Type B pancreatic cell (in vitro differentiated cells): ENCODE data around the gene SCYGR2. TPM values are rescaled to one million over a fixed set of nuclear protein-coding genes. Genes with fewer than 3 reads are reported as not detected.

Experiments used
- DNase-seq: peaks from one replicate; pipeline ENCODE4 v3.0.0; 2021; ENCODE audit warnings: mixed read lengths; ENCODE audit not compliant: unreplicated experiment; ENCODE audit errors: extremely low spot score
- H3K27ac Mint-ChIP-seq: 2 replicates; pipeline ENCODE4 v1.8.0; 2021; ENCODE audit warnings: mild to moderate bottlenecking, mixed read lengths
- H3K27me3 Mint-ChIP-seq: 2 replicates; pipeline ENCODE4 v1.8.0; 2021; ENCODE audit warnings: mixed read lengths
- H3K36me3 Mint-ChIP-seq: 2 replicates; pipeline ENCODE4 v1.8.0; 2021; ENCODE audit warnings: mixed read lengths
- H3K4me1 Mint-ChIP-seq: one replicate; pipeline ENCODE4 v1.8.0; 2021; ENCODE audit warnings: mixed read lengths; ENCODE audit not compliant: unreplicated experiment
- H3K4me3 Mint-ChIP-seq: 2 replicates; pipeline ENCODE4 v1.8.0; 2021; ENCODE audit warnings: mild to moderate bottlenecking, mixed read lengths
- H3K9me3 Mint-ChIP-seq: 2 replicates; pipeline ENCODE4 v1.8.0; 2021; ENCODE audit warnings: mixed read lengths
- total RNA-seq: library from RNA; stranded (reverse); gene quantifications from 2 replicates; pipeline ENCODE4 v1.2.1, GENCODE V29; 2021; ENCODE audit warnings: low replicate concordance
- TF ChIP-seq, protein P1 (sequence below): fragments of 200-600 bp; sonication (generic); conservative IDR thresholded peaks from 2 replicates; pipeline ENCODE4 v1.5.0; 2021; ENCODE audit warnings: antibody characterized with exemption, mild to moderate bottlenecking

The SCYGR2 gene
- total RNA-seq, 1 donor from 2014 or later: not detected

DNA sequence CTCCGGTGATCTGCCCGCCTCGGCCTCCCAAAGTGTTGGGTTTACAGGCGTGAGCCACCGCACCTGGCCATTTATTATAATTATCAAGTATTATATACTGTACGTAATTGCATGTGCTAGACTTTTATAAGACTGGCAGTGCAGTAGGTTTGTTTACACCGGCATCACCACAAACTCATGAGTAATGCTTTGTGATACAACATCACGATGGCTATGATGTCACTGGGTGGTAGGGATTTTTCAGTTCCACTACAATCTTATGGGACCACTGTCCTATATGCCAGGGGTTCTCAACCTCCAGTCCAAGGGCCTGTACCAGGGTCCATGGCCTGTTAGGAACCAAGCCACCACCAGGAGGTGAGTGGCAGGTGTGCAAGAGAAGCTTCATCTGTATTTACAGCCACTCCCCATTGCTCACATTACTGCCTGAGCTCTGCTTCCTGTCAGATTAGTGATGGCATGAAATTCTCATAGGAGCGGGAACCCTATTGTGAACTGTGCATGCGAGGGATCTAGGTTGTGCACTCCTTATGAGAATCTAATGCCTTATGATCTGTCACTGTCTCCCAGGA is 28.0 kb downstream of the SCYGR2 start:
- Mint-ChIP-seq H3K27ac (no peak overlapping the region), H3K4me3 (no peak overlapping the region), H3K27me3 (peaks cover 3% of the 10 kb centered on the region), H3K36me3 (no peaks in the 10 kb centered on the region), H3K4me1 (no peaks in the 10 kb centered on the region), H3K9me3 (no peaks in the 10 kb centered on the region)
- no peak for DNase-seq
- TF ChIP-seq, protein P1, sequence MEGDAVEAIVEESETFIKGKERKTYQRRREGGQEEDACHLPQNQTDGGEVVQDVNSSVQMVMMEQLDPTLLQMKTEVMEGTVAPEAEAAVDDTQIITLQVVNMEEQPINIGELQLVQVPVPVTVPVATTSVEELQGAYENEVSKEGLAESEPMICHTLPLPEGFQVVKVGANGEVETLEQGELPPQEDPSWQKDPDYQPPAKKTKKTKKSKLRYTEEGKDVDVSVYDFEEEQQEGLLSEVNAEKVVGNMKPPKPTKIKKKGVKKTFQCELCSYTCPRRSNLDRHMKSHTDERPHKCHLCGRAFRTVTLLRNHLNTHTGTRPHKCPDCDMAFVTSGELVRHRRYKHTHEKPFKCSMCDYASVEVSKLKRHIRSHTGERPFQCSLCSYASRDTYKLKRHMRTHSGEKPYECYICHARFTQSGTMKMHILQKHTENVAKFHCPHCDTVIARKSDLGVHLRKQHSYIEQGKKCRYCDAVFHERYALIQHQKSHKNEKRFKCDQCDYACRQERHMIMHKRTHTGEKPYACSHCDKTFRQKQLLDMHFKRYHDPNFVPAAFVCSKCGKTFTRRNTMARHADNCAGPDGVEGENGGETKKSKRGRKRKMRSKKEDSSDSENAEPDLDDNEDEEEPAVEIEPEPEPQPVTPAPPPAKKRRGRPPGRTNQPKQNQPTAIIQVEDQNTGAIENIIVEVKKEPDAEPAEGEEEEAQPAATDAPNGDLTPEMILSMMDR: no peak

DNA sequence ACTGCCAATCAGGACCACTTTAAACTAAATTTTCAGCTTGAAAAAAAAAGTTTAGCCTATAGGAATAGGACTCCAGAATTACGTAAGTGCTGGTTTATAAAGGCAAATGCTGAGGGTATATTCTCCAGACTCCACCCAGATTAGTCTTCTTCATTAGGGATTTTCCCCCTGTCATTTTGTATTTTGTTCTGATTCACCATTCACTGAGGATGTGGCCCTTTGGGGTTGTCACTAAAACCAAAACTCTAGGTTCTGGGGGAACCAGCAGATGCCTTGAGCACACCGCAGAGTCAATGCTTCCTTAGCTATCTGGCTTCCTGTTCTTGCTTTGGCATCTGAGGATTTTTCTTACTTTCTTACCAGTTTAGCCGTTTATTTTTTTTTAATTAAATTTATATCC is 29.1 kb downstream of the SCYGR2 start:
- no peak overlapping the region for H3K4me3 Mint-ChIP-seq
- no peaks in the 10 kb centered on the region for H3K36me3 Mint-ChIP-seq
- DNase-seq: no peak
- H3K4me1 Mint-ChIP-seq: no peaks in the 10 kb centered on the region
- no peaks in the 10 kb centered on the region for H3K9me3 Mint-ChIP-seq
- TF ChIP-seq, protein P1: no peak
- peaks cover 3% of the 10 kb centered on the region for H3K27me3 Mint-ChIP-seq
- H3K27ac Mint-ChIP-seq: no peak overlapping the region

DNA sequence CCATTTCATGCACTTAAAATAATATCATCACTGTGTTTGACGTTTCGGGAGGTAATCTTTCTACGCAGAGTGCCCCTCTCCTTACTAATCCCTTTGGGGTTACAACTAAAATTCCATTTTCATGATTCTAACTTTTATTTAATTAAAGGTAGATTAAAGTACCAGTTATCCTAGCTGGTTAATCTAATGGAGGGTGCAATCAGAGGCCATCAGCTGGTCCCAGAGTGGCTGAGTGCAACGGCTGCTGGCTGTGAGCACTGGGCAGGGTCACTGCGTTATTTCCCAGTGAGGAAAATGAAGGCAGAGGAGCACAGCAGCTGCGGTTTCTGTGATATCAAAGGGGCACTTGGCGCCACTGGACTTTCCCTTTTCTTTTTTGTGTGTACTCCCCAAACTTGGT is 30.7 kb downstream of the SCYGR2 start:
- no peak overlapping the region for H3K27ac Mint-ChIP-seq
- no peak for DNase-seq
- H3K4me3 Mint-ChIP-seq: no peak overlapping the region
- H3K27me3 Mint-ChIP-seq: peaks cover 3% of the 10 kb centered on the region
- no peaks in the 10 kb centered on the region for H3K9me3 Mint-ChIP-seq
- no peaks in the 10 kb centered on the region for H3K4me1 Mint-ChIP-seq
- TF ChIP-seq, protein P1: no peak
- no peaks in the 10 kb centered on the region for H3K36me3 Mint-ChIP-seq

DNA sequence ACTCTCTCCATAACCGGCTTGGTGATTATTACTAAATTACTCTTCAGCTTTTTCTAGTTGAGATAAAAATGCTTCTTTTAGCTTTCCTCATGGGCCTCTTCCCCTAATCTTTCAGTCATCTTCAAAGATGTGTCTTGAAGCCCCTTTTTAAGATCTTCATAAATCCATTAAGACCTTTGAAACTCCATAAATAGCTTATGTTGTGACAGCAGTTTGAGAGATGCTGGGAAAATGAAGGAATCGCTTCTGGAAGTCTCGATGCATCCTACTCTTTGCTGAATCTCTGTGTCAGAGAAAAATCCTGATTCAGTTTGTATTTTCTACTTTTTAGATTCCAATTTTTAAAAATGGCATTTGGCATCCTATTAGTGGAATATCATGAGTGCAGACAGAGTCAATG is 31.6 kb downstream of the SCYGR2 start:
- Mint-ChIP-seq H3K9me3 (no peaks in the 10 kb centered on the region), H3K27ac (no peak overlapping the region)

DNA sequence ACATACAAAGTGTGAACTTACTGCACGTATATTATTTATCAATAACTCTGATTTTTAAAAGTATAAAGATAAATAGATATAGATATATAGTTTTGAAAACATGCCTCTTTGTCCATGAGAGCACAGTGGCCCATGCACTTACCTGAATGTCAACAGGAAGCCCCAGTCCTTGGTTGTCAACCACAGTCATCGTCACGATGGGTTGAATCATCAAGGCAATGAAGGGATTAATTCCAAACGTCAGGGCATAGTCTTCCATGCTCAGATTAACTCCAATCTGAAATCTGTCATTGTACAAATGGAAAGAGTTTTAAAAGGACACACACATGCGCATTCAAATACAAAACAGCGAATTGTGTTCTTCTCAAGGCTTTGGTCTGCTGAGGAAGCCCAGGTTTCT is 34.1 kb downstream of the SCYGR2 start:
- H3K27me3 Mint-ChIP-seq: peaks cover 3% of the 10 kb centered on the region
- DNase-seq: no peak
- no peaks in the 10 kb centered on the region for H3K36me3 Mint-ChIP-seq
- H3K4me1 Mint-ChIP-seq: no peaks in the 10 kb centered on the region
- no peak overlapping the region for H3K27ac Mint-ChIP-seq
- H3K4me3 Mint-ChIP-seq: no peak overlapping the region
- H3K9me3 Mint-ChIP-seq: no peaks in the 10 kb centered on the region
- TF ChIP-seq, protein P1: no peak

More for the DNA sequence above, 31.6 kb downstream of the SCYGR2 start:
- Mint-ChIP-seq H3K27me3 (peaks cover 3% of the 10 kb centered on the region), H3K4me1 (no peaks in the 10 kb centered on the region), H3K36me3 (no peaks in the 10 kb centered on the region), H3K4me3 (no peak overlapping the region)
- TF ChIP-seq, protein P1: no peak
- DNase-seq: no peak

DNA sequence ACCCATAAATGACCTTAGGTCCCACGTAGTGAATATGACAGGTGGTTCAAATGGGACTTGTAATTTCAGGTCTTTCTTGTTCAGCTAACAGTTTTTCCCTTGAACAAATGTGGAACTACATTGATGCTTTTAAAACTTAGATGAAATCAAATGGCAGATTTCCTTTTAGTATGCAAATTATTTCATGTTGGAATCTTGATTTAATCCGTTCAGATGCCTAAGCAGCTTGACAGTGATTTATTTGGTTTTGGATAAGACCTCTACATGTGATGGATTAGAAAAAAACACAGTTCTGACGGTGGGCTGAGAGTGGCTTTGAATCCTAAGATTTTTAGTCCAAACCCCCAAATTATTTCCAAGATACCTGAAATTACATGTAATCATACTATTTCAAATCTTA is 35.5 kb downstream of the SCYGR2 start:
- Mint-ChIP-seq H3K27ac (no peak overlapping the region), H3K4me1 (no peaks in the 10 kb centered on the region), H3K36me3 (no peaks in the 10 kb centered on the region), H3K9me3 (no peaks in the 10 kb centered on the region), H3K4me3 (no peak overlapping the region), H3K27me3 (peaks cover 3% of the 10 kb centered on the region)
- TF ChIP-seq, protein P1: no peak
- no peak for DNase-seq
